Activated T-cell treated with anti-CD3 and anti-CD28 coated beads, Interleukin-2, amount 50 U/mL, for 4 hours (primary cell): ENCODE measurements around the gene FAM72D. TPM values are rescaled to one million over a fixed set of nuclear protein-coding genes. Genes with fewer than 3 reads are reported as not detected.
"Not testable (repeated sequence)": the region's sequence is repeated elsewhere in the genome, so short reads cannot be mapped to it uniquely, and the experiment has no call there.

Experiments used
- ATAC-seq, 2 donors: fragments of 200-7000 bp; cut with Tn5 transposase; one replicate each; pipeline ENCODE4 v1.10.0; 2021
- DNase-seq: peaks from one replicate; pipeline ENCODE4 v3.0.0-alpha.2; 2020
- H3K27me3 Mint-ChIP-seq: one replicate; pipeline ENCODE4 v1.8.0; 2021; ENCODE audit warnings: low read depth, mixed read lengths
- H3K36me3 Mint-ChIP-seq: one replicate; pipeline ENCODE4 v1.8.0; 2022; ENCODE audit warnings: mixed read lengths; ENCODE audit not compliant: insufficient read depth
- H3K4me1 Mint-ChIP-seq: one replicate; pipeline ENCODE4 v1.8.0; 2021; ENCODE audit warnings: low read depth, mixed read lengths
- H3K4me3 Mint-ChIP-seq: one replicate; pipeline ENCODE4 v1.8.0; 2021; ENCODE audit warnings: mild to moderate bottlenecking, moderate library complexity, mixed read lengths
- H3K9me3 Mint-ChIP-seq: one replicate; pipeline ENCODE4 v1.8.0; 2021; ENCODE audit warnings: mixed read lengths
- total RNA-seq, 3 donors: library from RNA; stranded (reverse); gene quantifications; one replicate each; pipeline ENCODE4 v1.2.1, GENCODE V29; 2021

The FAM72D gene
- 1 to 10 TPM; 1.5 to 3.6 (median 2.8) TPM for total RNA-seq

DNA sequence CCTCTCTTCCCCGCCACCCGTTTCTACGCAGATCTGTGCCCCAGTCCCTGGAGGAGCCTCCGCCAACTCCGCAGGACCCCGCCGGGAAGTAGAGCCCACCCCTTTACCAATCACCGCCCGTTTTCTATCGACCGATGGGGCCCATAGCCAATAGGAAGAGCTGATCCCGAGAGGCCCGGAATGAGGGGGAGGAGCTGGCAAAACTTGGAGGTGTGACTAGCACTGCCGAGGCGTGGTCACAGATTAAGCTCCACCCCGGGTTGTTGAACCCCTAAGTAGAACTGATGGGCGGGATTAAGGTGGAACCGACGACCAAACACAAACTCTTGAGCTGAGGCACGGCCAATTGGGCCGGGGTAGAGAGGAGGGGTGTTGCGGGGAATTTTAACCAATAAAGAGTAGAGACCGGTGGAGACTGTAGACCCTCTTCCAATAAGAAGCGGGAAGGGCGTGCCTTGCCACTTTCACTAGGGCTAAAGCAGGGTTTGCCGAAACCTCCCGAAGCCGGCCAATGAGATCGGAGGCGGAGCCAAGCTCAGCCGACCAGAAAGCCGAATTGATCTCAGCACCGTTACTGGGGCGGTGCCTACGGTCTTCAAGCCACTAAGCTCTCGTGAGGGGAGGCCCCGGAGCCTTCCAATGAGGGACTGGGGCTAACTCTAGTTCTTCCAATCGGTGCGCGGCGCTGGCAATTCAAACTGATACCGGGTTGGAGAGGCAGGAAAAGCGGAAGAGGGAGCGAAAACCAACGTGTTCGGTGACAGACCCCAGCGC, at the start of gene FAM72D, which contains the start of gene SRGAP2B:
TSS of gene FAM72D (plus strand) at position 691 of the 774 bp plus-strand sequence. CDS start 874 bp downstream, outside the sequence.
TSS of gene SRGAP2B (minus strand) at position 45 of the 774 bp plus-strand sequence. CDS start 2,427 bp downstream, outside the sequence.
- H3K4me3 Mint-ChIP-seq: peak within 1 kb of the TSS; percentile 88
- DNase-seq, H3K4me1 Mint-ChIP-seq, H3K9me3 Mint-ChIP-seq, H3K27me3 Mint-ChIP-seq, H3K36me3 Mint-ChIP-seq: not testable (repeated sequence)
- peak; percentile 84 to 86 for ATAC-seq

GRCh38 chr1:145047553-145047952, 48.2 kb upstream of the FAM72D start:
- peak in 1 of 2 donors; percentile 30 for ATAC-seq
- not testable (repeated sequence) for H3K9me3 Mint-ChIP-seq, DNase-seq, H3K36me3 Mint-ChIP-seq, H3K4me3 Mint-ChIP-seq, H3K4me1 Mint-ChIP-seq, H3K27me3 Mint-ChIP-seq

DNA sequence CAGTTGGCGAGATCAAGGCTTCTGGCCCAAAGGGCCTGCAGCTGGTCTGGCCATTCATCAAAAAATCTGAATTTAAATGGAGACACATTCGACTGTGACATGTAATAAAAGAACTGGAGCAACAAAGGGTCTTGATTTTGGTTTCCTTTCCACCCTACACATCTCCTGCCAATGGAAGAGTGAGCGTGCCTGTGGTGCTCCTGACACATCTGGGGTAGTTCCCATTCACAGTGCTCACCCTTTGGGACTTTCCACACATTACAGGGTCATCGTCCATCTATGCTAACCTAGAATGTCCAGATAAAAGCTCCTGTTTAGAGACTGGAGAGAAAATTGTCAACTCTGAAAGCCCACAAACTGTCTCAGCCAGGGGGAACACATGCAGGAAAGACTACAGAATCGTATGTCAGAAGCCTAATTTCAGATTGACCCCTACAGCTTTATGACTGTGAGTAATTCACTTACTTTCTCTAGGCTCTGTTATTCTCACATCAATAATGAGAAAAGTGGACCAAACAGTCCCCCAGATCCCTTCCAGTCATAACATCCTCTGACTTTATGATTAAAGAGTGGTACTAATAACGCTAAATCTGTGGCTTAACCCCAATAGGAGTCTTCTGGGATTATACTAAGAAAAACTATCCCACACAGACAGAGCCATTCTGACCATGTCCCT, 47.5 kb upstream of the FAM72D start:
- H3K27me3 Mint-ChIP-seq, H3K4me1 Mint-ChIP-seq, H3K9me3 Mint-ChIP-seq, H3K4me3 Mint-ChIP-seq, H3K36me3 Mint-ChIP-seq, DNase-seq, ATAC-seq: not testable (repeated sequence)

DNA sequence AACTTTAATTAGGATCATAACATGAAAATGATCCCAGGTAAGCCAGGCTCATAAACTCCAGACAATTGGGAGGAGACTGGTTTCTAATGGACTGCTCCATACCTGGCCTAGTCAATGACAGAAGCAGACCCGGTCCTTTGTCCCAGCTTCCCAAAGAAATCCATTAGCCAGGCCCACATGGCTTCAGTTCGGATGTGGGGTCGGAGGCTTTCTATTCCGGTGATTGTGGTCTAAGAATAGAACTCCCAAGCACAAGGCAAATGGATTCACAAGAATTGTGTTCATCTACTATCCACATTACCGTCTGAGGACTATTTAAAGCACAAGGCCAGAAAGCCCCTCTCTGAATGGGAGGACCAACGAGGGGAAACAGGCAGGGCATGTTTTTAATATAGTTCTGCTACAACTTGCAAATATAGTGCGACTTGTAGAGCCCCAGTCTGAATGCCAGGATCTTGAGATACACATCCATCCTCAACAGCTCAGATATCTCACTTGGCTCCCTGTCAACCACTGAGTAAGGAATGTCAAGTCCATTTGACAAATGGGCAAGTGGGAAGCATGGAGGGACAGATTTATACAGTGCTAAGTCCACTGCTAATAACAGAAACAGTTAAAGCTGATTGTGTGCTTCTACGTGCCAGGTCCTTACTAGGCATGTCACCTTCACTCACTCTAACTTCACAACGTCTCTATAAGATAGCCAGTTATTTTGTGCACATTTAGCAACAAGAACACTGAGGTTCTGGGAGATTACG, 43.6 kb upstream of the FAM72D start:
- ATAC-seq, H3K4me3 Mint-ChIP-seq, H3K27me3 Mint-ChIP-seq: not testable (repeated sequence)

GRCh38 chr1:145053428-145053827, 42.3 kb upstream of the FAM72D start:
- H3K27me3 Mint-ChIP-seq, H3K4me3 Mint-ChIP-seq, H3K4me1 Mint-ChIP-seq, DNase-seq, H3K9me3 Mint-ChIP-seq, H3K36me3 Mint-ChIP-seq, ATAC-seq: not testable (repeated sequence)

More for the DNA sequence above, 43.6 kb upstream of the FAM72D start:
- H3K9me3 Mint-ChIP-seq, DNase-seq, H3K4me1 Mint-ChIP-seq, H3K36me3 Mint-ChIP-seq: not testable (repeated sequence)

- H3K4me1 Mint-ChIP-seq, H3K4me3 Mint-ChIP-seq, H3K27me3 Mint-ChIP-seq, DNase-seq, H3K9me3 Mint-ChIP-seq, H3K36me3 Mint-ChIP-seq: not testable (repeated sequence)
- ATAC-seq: peak in 1 of 2 donors; percentile 62
Observed at GRCh38 chr1:145055217-145055760, 40.5 kb upstream of the FAM72D start.

DNA sequence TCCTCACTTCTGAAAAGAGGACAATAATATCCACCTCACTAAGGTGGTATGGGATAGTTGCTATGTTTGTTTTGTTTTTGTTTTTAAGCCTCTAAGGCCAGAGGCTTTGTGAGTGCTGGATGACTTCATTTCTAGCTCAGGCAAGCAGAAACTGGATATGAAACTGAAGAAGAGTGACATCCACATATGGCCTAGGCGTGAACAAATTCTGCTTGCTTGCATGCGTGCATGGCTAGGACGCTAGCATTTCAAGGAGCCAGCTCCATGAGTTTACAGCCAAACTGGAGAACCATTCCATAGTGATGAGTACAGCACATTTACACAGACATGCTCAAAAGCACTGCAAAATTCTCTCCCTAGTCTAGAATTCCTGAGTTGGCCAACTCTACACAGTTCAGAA, 37.6 kb upstream of the FAM72D start:
- H3K9me3 Mint-ChIP-seq, H3K4me1 Mint-ChIP-seq, H3K36me3 Mint-ChIP-seq, H3K4me3 Mint-ChIP-seq, DNase-seq, ATAC-seq, H3K27me3 Mint-ChIP-seq: not testable (repeated sequence)

DNA sequence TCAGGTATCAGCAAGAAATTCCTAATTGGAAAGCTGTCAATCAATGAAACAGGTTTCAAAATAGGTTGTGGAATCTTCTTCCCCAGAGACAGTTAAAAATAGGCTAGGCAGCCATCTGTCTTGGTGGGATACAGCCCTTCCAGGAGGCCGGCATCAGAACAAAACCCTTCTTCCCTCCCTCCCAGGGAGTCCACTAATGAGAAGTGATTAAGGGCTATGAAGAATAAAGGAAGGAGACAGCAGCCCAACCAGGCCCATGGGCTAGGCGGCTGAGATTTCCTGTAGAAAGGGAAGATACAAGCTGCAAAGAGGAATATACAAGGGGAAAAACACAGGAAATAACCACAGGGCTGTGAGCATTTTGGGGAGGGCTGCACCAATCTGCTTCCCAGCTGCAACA, 32.5 kb upstream of the FAM72D start:
- not testable (repeated sequence) for H3K36me3 Mint-ChIP-seq, H3K4me3 Mint-ChIP-seq, ATAC-seq, H3K4me1 Mint-ChIP-seq, DNase-seq, H3K27me3 Mint-ChIP-seq, H3K9me3 Mint-ChIP-seq

GRCh38 chr1:145063941-145064648, 31.7 kb upstream of the FAM72D start:
- not testable (repeated sequence) for H3K27me3 Mint-ChIP-seq, H3K4me1 Mint-ChIP-seq, H3K9me3 Mint-ChIP-seq, H3K4me3 Mint-ChIP-seq, ATAC-seq, H3K36me3 Mint-ChIP-seq, DNase-seq

- not testable (repeated sequence) for H3K4me1 Mint-ChIP-seq, DNase-seq, H3K36me3 Mint-ChIP-seq, H3K9me3 Mint-ChIP-seq, H3K4me3 Mint-ChIP-seq, H3K27me3 Mint-ChIP-seq, ATAC-seq
Observed at GRCh38 chr1:145065194-145065826, 30.5 kb upstream of the FAM72D start.

DNA sequence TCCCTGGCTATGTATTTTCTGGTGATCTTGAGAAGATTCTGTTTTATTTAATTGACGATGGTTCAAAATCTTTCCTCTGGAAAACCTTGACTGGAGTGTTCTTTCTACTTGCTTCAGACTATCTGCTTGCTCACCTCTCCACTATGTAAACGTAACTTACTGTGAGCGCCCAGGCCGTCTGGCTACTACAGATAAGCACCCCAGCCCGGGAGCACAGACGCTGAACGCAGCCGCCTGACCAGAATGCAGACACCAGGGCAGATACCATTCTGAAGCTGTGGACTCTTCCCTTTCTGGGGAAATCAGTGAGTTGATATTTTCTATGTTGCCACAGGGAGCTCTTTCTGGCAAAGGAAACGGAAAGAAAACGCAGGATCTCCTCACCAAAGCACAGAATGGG, 29.3 kb upstream of the FAM72D start:
- not testable (repeated sequence) for H3K4me1 Mint-ChIP-seq, ATAC-seq, H3K4me3 Mint-ChIP-seq, DNase-seq, H3K36me3 Mint-ChIP-seq, H3K9me3 Mint-ChIP-seq, H3K27me3 Mint-ChIP-seq

DNA sequence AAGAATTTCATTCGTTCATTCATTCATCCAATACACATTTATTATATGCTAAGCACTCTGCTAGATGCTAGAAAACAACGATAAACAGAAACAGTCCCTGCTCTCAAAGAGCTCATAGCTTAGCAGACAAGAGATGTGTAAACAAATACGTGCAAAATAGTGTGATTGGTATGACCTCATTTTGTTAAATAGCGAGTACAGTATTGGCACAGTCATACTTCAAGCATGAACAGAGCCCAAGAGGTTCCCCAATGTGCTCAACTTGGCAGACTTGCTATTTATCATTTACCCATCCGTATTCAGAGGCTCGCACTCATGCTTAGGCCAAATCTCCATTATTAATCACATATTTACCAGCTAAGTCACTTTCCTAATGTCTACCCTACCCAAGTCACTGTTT, 24.2 kb upstream of the FAM72D start:
- not testable (repeated sequence) for DNase-seq, H3K9me3 Mint-ChIP-seq, H3K4me1 Mint-ChIP-seq, H3K27me3 Mint-ChIP-seq, ATAC-seq, H3K4me3 Mint-ChIP-seq, H3K36me3 Mint-ChIP-seq

DNA sequence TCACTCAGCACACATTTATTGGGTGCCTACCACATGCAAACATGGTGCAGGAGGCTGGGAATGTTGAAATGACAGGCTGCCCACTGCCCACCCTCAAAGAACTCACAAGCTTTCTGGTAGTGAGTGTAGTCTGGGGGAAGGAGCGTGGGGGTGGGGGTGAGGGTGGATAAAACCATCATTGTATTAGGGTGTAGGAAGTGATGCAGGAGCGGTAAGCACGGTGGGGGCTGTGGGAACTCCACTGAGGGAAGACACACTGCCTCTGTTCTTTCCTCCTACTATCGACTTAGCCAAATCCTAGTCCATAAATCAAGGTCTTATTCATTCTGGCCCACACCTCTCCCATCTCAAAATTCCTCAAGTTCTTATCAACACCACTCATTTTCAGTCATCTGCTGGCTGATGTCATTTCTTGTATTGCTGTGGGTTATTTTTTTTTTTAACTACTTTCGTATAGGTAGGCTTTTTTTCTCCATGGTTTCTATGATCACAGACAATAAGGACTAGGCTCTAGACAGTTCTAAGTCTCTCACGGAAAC, 21.7 kb upstream of the FAM72D start:
- not testable (repeated sequence) for H3K4me1 Mint-ChIP-seq, H3K4me3 Mint-ChIP-seq, H3K36me3 Mint-ChIP-seq, H3K27me3 Mint-ChIP-seq, H3K9me3 Mint-ChIP-seq, DNase-seq
- ATAC-seq: peak in 1 of 2 donors; percentile 10
